Measurements from ENCODE around the gene MIGA1.

Gene MIGA1

GRCh38 chr1:77881061-77881460 lies 101.6 kb downstream of the MIGA1 start:
- ChIA-PET POLR2A (no interaction called here), CTCF (no interaction called here)
- DNase-seq (ENCODE audit: extremely low spot score), result no peak
- TF ChIP-seq, protein P1, sequence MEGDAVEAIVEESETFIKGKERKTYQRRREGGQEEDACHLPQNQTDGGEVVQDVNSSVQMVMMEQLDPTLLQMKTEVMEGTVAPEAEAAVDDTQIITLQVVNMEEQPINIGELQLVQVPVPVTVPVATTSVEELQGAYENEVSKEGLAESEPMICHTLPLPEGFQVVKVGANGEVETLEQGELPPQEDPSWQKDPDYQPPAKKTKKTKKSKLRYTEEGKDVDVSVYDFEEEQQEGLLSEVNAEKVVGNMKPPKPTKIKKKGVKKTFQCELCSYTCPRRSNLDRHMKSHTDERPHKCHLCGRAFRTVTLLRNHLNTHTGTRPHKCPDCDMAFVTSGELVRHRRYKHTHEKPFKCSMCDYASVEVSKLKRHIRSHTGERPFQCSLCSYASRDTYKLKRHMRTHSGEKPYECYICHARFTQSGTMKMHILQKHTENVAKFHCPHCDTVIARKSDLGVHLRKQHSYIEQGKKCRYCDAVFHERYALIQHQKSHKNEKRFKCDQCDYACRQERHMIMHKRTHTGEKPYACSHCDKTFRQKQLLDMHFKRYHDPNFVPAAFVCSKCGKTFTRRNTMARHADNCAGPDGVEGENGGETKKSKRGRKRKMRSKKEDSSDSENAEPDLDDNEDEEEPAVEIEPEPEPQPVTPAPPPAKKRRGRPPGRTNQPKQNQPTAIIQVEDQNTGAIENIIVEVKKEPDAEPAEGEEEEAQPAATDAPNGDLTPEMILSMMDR (IDR thresholded peaks at IDR 0.05; ENCODE audit: control extremely low read depth, extremely low read depth, low read depth, missing control alignments), result no peak

- TF ChIP-seq, protein P1 (IDR thresholded peaks at IDR 0.05; ENCODE audit: control extremely low read depth, extremely low read depth, low read depth, missing control alignments), result no peak
- ChIA-PET POLR2A (no interaction called here), CTCF (no interaction called here)
- DNase-seq (ENCODE audit: extremely low spot score), result no peak
Observed at GRCh38 chr1:77882411-77882810, 103.0 kb downstream of the MIGA1 start.

- TF ChIP-seq, protein P1 (IDR thresholded peaks at IDR 0.05; ENCODE audit: control extremely low read depth, extremely low read depth, low read depth, missing control alignments), result no peak
- ChIA-PET CTCF (interaction anchor here (1.0 to 1.4 kb wide), 2 partner anchors 12 to 28 kb away, joined by 3 read pairs; no protein-coding TSS in a partner anchor), POLR2A (no interaction called here)
- DNase-seq (ENCODE audit: extremely low spot score), result peak; percentile 18
Observed at GRCh38 chr1:77888081-77888780, 108.8 kb downstream of the MIGA1 start, which contains the start of gene NEXN. TSS of gene NEXN (plus strand) at chr1:77888624. CDS start at chr1:77916107, 27,483 bp downstream.

DNA sequence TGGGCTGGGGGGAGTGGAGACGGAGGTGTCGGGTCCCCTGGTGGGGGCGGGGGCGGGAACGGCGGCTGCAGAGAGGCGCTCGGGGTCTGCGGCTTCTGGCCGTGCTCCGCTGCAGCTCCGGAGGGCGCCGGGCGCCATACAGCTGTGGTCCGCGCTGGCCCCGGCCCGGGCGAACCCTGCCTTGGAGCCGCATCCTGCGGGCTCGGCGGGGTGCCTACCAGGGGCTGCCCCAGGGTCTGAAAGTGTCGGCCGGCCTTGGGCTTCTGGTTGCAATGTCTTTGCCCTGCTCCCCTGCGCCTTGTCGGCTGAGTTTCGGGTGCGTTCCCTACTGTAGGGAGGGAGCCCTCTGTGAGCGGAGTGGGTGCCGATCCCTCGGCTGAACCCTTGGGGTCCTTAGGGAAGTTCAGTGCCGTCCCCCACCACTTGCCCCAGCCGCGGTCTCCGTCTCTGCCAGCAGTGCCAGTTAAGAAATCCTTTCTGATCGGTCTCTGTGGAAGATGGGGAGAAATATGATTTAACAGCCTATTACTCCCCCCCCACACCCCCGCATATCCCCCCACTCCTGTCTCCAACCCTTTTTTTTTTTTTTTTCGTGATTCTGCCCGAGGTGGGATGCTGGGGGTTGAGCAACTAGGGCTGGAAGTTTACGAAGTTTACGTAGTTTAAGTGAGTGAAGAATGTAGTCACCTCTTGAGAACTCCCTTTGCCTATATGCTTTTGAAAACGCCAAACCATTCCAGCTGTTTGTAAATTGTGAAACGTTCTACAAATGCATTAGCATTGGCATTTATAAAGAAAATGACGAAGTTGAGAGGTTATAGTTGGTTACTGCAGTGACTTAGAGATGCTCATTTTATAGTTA lies 109.6 kb downstream of the MIGA1 start:
- TF ChIP-seq, protein P1 (IDR thresholded peaks at IDR 0.05; ENCODE audit: control extremely low read depth, extremely low read depth, low read depth, missing control alignments), result no peak
- ChIA-PET CTCF (interaction anchor here (1.4 kb wide), 1 partner anchor 27 kb away, joined by 3 read pairs; no protein-coding TSS in a partner anchor), POLR2A (no interaction called here)
- DNase-seq (ENCODE audit: extremely low spot score), result peak; percentile 39

DNA sequence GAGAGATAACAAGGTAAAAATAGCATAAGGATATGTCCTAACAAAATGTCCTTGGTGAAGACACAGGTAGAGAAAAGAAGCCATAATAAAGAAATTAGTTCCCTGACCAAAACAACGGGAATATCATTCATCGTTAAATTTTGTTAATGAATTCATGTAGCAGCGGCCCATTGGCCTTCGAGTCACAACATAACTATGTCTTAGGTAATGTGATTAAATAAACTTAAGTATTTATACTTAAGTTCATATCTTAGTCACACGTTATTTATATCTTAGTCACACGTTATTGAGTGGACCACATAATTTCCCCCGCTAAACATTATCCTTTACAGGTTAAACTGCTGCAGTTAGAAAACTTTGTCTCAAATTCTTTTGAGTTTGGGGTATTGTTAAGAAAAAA lies 110.2 kb downstream of the MIGA1 start:
- TF ChIP-seq, protein P1 (IDR thresholded peaks at IDR 0.05; ENCODE audit: control extremely low read depth, extremely low read depth, low read depth, missing control alignments), result no peak
- CTCF ChIA-PET, result no interaction called here
- POLR2A ChIA-PET, result no interaction called here
- no peak for DNase-seq (ENCODE audit: extremely low spot score)

GRCh38 chr1:77891200-77891599 lies 111.8 kb downstream of the MIGA1 start:
- no peak for DNase-seq (ENCODE audit: extremely low spot score)
- ChIA-PET CTCF (no interaction called here), POLR2A (no interaction called here)
- TF ChIP-seq, protein P1 (IDR thresholded peaks at IDR 0.05; ENCODE audit: control extremely low read depth, extremely low read depth, low read depth, missing control alignments), result no peak
